Neural cell (in vitro differentiated cells): Measurements from ENCODE around the gene CDH8. TPM values are rescaled to one million over a fixed set of nuclear protein-coding genes. Genes with fewer than 3 reads are reported as not detected.

Source experiments
- H2AFZ ChIP-seq: fragments of 200-600, 300-800 bp; sonication (generic), shearing (Covaris generic); 2 replicates; pipeline ENCODE4 v1.6.0; 2014; ENCODE audit warnings: low read depth, mild to moderate bottlenecking, antibody characterized with exemption, low read length, moderate library complexity
- H3F3A ChIP-seq: fragments of 200-600 bp; shearing (Covaris generic); 2 replicates; pipeline ENCODE4 v1.6.1; 2016; ENCODE audit warnings: mild to moderate bottlenecking, moderate library complexity, mixed read lengths, antibody characterized with exemption, low read length; ENCODE audit not compliant: insufficient read depth, poor library complexity, severe bottlenecking
- H3K27ac ChIP-seq: fragments of 200-600, 300-800 bp; sonication (generic), shearing (Covaris generic); 2 replicates; pipeline ENCODE4 v1.5.1; 2014; ENCODE audit warnings: mild to moderate bottlenecking, low read length, moderate library complexity
- H3K27me3 ChIP-seq: fragments of 300-800, 200-600 bp; sonication (generic), shearing (Covaris generic); 2 replicates; pipeline ENCODE4 v1.6.0; 2014; ENCODE audit warnings: mild to moderate bottlenecking, low read depth, low read length, moderate library complexity; ENCODE audit not compliant: insufficient read depth
- H3K36me3 ChIP-seq: fragments of 300-800, 200-600 bp; sonication (generic), shearing (Covaris generic); 2 replicates; pipeline ENCODE4 v1.5.1; 2014; ENCODE audit warnings: mild to moderate bottlenecking, antibody characterized with exemption, low read length, moderate library complexity; ENCODE audit not compliant: insufficient read depth
- H3K4me2 ChIP-seq: fragments of 300-800, 200-600 bp; sonication (generic), shearing (Covaris generic); 2 replicates; pipeline ENCODE4 v1.6.0; 2014; ENCODE audit warnings: mild to moderate bottlenecking, low read length
- H3K4me3 ChIP-seq: fragments of 300-800, 200-600 bp; sonication (generic), shearing (Covaris generic); 2 replicates; pipeline ENCODE4 v1.5.1; 2014; ENCODE audit warnings: mild to moderate bottlenecking, low read length, moderate library complexity
- H3K79me2 ChIP-seq: fragments of 200-600 bp; shearing (Covaris generic); replicated peaks from 2 replicates; pipeline ENCODE4 v1.6.0; 2014; ENCODE audit warnings: mild to moderate bottlenecking, low read length, moderate library complexity; ENCODE audit not compliant: insufficient read depth
- H3K9ac ChIP-seq: fragments of 300-800, 200-600 bp; sonication (generic), shearing (Covaris generic); 2 replicates; pipeline ENCODE4 v1.6.1; 2016; ENCODE audit warnings: mild to moderate bottlenecking, low read length, mixed read lengths
- H3K9me2 ChIP-seq: fragments of 200-600 bp; shearing (Covaris generic); 2 replicates; pipeline ENCODE4 v1.6.1; 2016; ENCODE audit warnings: mild to moderate bottlenecking, low read length, mixed read lengths; ENCODE audit not compliant: insufficient read depth
- H3K9me3 ChIP-seq: fragments of 200-600, 300-800 bp; sonication (generic), shearing (Covaris generic); 2 replicates; pipeline ENCODE4 v1.6.1; 2016; ENCODE audit warnings: mild to moderate bottlenecking, mixed run types, low read length, moderate library complexity, mixed read lengths
- H4K20me1 ChIP-seq: fragments of 200-600 bp; shearing (Covaris generic); 2 replicates; pipeline ENCODE4 v1.6.1; 2016; ENCODE audit warnings: mild to moderate bottlenecking, mixed run types; ENCODE audit not compliant: insufficient read depth
- EP300 ChIP-seq: fragments of 450-650 bp; conservative IDR thresholded peaks from 2 replicates; pipeline ENCODE4 v1.6.1; 2014; ENCODE audit warnings: antibody characterized with exemption, mild to moderate bottlenecking, moderate library complexity; ENCODE audit not compliant: poor library complexity, severe bottlenecking
- EZH2 ChIP-seq: fragments of 200-600, 300-800 bp; shearing (Covaris generic), sonication (generic); IDR thresholded peaks from 2 replicates; pipeline ENCODE4 v1.6.1; 2014; ENCODE audit warnings: antibody characterized with exemption, low read length, borderline replicate concordance, mild to moderate bottlenecking; ENCODE audit not compliant: insufficient read depth, poor library complexity, severe bottlenecking
- MXI1 ChIP-seq: fragments of 450-650 bp; conservative IDR thresholded peaks from 2 replicates; pipeline ENCODE4 v1.6.1; 2014; ENCODE audit warnings: antibody characterized with exemption, mild to moderate bottlenecking; ENCODE audit not compliant: poor library complexity, severe bottlenecking
- POLR2AphosphoS5 ChIP-seq: IDR thresholded peaks from 2 replicates; pipeline ENCODE4 v1.6.1; 2012
- RAD21 ChIP-seq: fragments of 450-650 bp; conservative IDR thresholded peaks from 2 replicates; pipeline ENCODE4 v1.6.1; 2014; ENCODE audit warnings: antibody characterized with exemption, mild to moderate bottlenecking, moderate library complexity
- SMC3 ChIP-seq: fragments of 450-650 bp; conservative IDR thresholded peaks from 2 replicates; pipeline ENCODE4 v1.6.1; 2014; ENCODE audit warnings: antibody characterized with exemption, mild to moderate bottlenecking, moderate library complexity; ENCODE audit not compliant: poor library complexity
- TAF1 ChIP-seq: IDR thresholded peaks from 2 replicates; pipeline ENCODE4 v1.6.1; 2012; ENCODE audit warnings: low read depth
- polyA plus RNA-seq: library from polyadenylated mRNA; depleted of rRNA; stranded (reverse); fragments of >200 nt; gene quantifications from 2 replicates; pipeline ENCODE4 v1.2.3, GENCODE V29; 2014
- TF ChIP-seq, protein P1 (sequence below): IDR thresholded peaks from 2 replicates; pipeline ENCODE4 v1.6.1; 2012; ENCODE audit warnings: borderline replicate concordance
- TF ChIP-seq, protein P2 (sequence below): fragments of 450-650 bp; IDR thresholded peaks from 2 replicates; pipeline ENCODE4 v1.5.1; 2014; ENCODE audit warnings: antibody characterized with exemption, mild to moderate bottlenecking, moderate library complexity; ENCODE audit not compliant: poor library complexity, severe bottlenecking

Gene CDH8
- polyA plus RNA-seq, 1 donor from 2014 or later, result 5.0 TPM

DNA sequence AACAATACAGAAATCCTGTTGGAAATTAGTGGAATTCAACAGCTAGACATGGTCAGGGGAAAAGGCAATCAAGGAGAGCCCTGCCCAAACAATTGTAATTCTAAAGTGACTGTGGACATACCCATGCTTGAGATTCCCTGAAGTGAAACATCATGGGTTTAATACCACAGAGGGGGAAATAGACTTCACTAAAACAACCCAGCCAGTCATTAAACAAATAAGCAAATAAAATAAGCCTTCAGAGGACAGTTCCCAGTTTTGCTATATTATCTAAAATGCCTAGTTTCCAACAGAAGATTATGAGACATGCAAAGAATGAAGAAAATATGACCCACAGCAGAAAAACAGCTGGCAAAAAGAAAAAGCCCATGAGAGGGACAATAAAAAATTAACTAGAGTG, 376.3 kb downstream of the CDH8 start:
- no peak overlapping the region for H3K4me2 ChIP-seq
- no peaks in the 10 kb centered on the region for H4K20me1 ChIP-seq
- H3K27ac ChIP-seq, result no peak overlapping the region
- no peak overlapping the region for H3K4me3 ChIP-seq
- H3K27me3 ChIP-seq, result no peaks in the 10 kb centered on the region
- no peaks in the 10 kb centered on the region for H3F3A ChIP-seq
- H3K9ac ChIP-seq, result no peak overlapping the region
- H2AFZ ChIP-seq, result no peak overlapping the region
- H3K9me2 ChIP-seq, result no peaks in the 10 kb centered on the region
- no peaks in the 10 kb centered on the region for H3K79me2 ChIP-seq
- TF ChIP-seq RAD21 (no peak), POLR2AphosphoS5 (no peak), MXI1 (no peak), SMC3 (no peak), TAF1 (no peak), EP300 (no peak), EZH2 (no peak)
- TF ChIP-seq, protein P1, sequence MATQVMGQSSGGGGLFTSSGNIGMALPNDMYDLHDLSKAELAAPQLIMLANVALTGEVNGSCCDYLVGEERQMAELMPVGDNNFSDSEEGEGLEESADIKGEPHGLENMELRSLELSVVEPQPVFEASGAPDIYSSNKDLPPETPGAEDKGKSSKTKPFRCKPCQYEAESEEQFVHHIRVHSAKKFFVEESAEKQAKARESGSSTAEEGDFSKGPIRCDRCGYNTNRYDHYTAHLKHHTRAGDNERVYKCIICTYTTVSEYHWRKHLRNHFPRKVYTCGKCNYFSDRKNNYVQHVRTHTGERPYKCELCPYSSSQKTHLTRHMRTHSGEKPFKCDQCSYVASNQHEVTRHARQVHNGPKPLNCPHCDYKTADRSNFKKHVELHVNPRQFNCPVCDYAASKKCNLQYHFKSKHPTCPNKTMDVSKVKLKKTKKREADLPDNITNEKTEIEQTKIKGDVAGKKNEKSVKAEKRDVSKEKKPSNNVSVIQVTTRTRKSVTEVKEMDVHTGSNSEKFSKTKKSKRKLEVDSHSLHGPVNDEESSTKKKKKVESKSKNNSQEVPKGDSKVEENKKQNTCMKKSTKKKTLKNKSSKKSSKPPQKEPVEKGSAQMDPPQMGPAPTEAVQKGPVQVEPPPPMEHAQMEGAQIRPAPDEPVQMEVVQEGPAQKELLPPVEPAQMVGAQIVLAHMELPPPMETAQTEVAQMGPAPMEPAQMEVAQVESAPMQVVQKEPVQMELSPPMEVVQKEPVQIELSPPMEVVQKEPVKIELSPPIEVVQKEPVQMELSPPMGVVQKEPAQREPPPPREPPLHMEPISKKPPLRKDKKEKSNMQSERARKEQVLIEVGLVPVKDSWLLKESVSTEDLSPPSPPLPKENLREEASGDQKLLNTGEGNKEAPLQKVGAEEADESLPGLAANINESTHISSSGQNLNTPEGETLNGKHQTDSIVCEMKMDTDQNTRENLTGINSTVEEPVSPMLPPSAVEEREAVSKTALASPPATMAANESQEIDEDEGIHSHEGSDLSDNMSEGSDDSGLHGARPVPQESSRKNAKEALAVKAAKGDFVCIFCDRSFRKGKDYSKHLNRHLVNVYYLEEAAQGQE, result no peak
- TF ChIP-seq, protein P2, sequence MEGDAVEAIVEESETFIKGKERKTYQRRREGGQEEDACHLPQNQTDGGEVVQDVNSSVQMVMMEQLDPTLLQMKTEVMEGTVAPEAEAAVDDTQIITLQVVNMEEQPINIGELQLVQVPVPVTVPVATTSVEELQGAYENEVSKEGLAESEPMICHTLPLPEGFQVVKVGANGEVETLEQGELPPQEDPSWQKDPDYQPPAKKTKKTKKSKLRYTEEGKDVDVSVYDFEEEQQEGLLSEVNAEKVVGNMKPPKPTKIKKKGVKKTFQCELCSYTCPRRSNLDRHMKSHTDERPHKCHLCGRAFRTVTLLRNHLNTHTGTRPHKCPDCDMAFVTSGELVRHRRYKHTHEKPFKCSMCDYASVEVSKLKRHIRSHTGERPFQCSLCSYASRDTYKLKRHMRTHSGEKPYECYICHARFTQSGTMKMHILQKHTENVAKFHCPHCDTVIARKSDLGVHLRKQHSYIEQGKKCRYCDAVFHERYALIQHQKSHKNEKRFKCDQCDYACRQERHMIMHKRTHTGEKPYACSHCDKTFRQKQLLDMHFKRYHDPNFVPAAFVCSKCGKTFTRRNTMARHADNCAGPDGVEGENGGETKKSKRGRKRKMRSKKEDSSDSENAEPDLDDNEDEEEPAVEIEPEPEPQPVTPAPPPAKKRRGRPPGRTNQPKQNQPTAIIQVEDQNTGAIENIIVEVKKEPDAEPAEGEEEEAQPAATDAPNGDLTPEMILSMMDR, result no peak
- no peaks in the 10 kb centered on the region for H3K36me3 ChIP-seq
- H3K9me3 ChIP-seq, result no peaks in the 10 kb centered on the region

DNA sequence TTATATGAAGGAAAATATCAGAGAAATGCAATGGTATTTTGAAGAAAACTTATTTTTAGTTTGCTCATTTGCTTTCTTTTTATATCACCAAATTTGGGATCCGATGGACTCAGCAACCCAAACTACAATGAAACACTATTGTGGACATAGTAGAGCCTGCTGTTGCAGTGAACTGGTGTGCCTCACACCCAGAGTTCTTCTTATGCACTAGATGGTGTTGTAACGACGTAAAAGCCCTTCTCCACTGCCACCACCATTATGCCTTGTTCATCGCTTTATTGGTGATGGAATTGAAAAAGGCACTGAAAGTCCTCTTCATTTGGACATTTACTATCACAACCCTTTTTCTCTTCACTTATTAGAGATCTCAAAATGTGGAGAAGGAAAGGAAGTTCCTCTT, 381.3 kb downstream of the CDH8 start:
- Histone ChIP-seq H2AFZ (no peak overlapping the region), H3K27ac (no peak overlapping the region), H3K9me3 (no peaks in the 10 kb centered on the region), H3K9ac (no peak overlapping the region), H3K4me3 (no peak overlapping the region), H3K79me2 (no peaks in the 10 kb centered on the region), H4K20me1 (no peaks in the 10 kb centered on the region), H3K4me2 (no peak overlapping the region), H3F3A (no peaks in the 10 kb centered on the region), H3K9me2 (no peaks in the 10 kb centered on the region), H3K27me3 (no peaks in the 10 kb centered on the region), H3K36me3 (no peaks in the 10 kb centered on the region)
- TF ChIP-seq MXI1 (no peak), EZH2 (no peak), TAF1 (no peak), SMC3 (no peak), RAD21 (no peak), POLR2AphosphoS5 (no peak), EP300 (no peak)
- TF ChIP-seq, protein P1, result no peak
- TF ChIP-seq, protein P2, result no peak
